ENCODE measurements around the gene PRKX. TPM values are rescaled to one million over a fixed set of nuclear protein-coding genes. Genes with fewer than 3 reads are reported as not detected.
A peak's percentile ranks its signal among the peaks of the same experiment; 100 is the strongest.
"Not testable (repeated sequence)": the region's sequence is repeated elsewhere in the genome, so short reads cannot be mapped to it uniquely, and the experiment has no call there.

Gene PRKX
- 72.7 TPM for total RNA-seq

GRCh38 chrX:3713225-3713936 is at the start of gene PRKX:
Gene PRKX, minus strand, starts transcription at chrX:3713649. Its CDS starts 396 bp downstream, at chrX:3713253.
- peak within 1 kb of the TSS; percentile 59 for H3K4me3 ChIP-seq (ENCODE audit: low read length)
- no peaks in the 10 kb centered on the region for H3K27me3 ChIP-seq (ENCODE audit: insufficient read depth, low read length)
- H3K9me3 ChIP-seq (ENCODE audit: low read depth, low read length): no peaks in the 10 kb centered on the region
- H3K4me1 ChIP-seq (ENCODE audit: insufficient read depth, low read length): peaks cover 20% of the 10 kb centered on the region

GRCh38 chrX:3763111-3763510 is 49.7 kb upstream of the PRKX start:
- Histone ChIP-seq H3K27me3 (ENCODE audit: insufficient read depth, low read length) (no peaks in the 10 kb centered on the region), H3K9me3 (ENCODE audit: low read depth, low read length) (no peaks in the 10 kb centered on the region), H3K4me3 (ENCODE audit: low read length) (no peak overlapping the region), H3K4me1 (ENCODE audit: insufficient read depth, low read length) (no peaks in the 10 kb centered on the region)

- H3K27me3 ChIP-seq (ENCODE audit: insufficient read depth, low read length): no peaks in the 10 kb centered on the region
- H3K4me1 ChIP-seq (ENCODE audit: insufficient read depth, low read length): no peaks in the 10 kb centered on the region
- no peak overlapping the region for H3K4me3 ChIP-seq (ENCODE audit: low read length)
- H3K9me3 ChIP-seq (ENCODE audit: low read depth, low read length): no peaks in the 10 kb centered on the region
Observed at GRCh38 chrX:3757510-3758025, 44.1 kb upstream of the PRKX start.

- no peak overlapping the region for H3K4me3 ChIP-seq (ENCODE audit: low read length)
- no peaks in the 10 kb centered on the region for H3K27me3 ChIP-seq (ENCODE audit: insufficient read depth, low read length)
- H3K9me3 ChIP-seq (ENCODE audit: low read depth, low read length): no peaks in the 10 kb centered on the region
- H3K4me1 ChIP-seq (ENCODE audit: insufficient read depth, low read length): peaks cover 1% of the 10 kb centered on the region
Observed at GRCh38 chrX:3748052-3748559, 34.7 kb upstream of the PRKX start.

- Histone ChIP-seq H3K4me1 (ENCODE audit: insufficient read depth, low read length) (peaks cover 5% of the 10 kb centered on the region), H3K9me3 (ENCODE audit: low read depth, low read length) (no peaks in the 10 kb centered on the region), H3K27me3 (ENCODE audit: insufficient read depth, low read length) (no peaks in the 10 kb centered on the region), H3K4me3 (ENCODE audit: low read length) (no peak overlapping the region)
Observed at GRCh38 chrX:3743801-3744439, 30.5 kb upstream of the PRKX start.

GRCh38 chrX:3740946-3741345 is 27.5 kb upstream of the PRKX start:
- not testable (repeated sequence) for H3K4me1 ChIP-seq (ENCODE audit: insufficient read depth, low read length); H3K9me3 ChIP-seq (ENCODE audit: low read depth, low read length); H3K27me3 ChIP-seq (ENCODE audit: insufficient read depth, low read length); H3K4me3 ChIP-seq (ENCODE audit: low read length)

- Histone ChIP-seq H3K27me3 (ENCODE audit: insufficient read depth, low read length) (no peaks in the 10 kb centered on the region), H3K4me3 (ENCODE audit: low read length) (no peak overlapping the region), H3K4me1 (ENCODE audit: insufficient read depth, low read length) (peaks cover 5% of the 10 kb centered on the region), H3K9me3 (ENCODE audit: low read depth, low read length) (no peaks in the 10 kb centered on the region)
Observed at GRCh38 chrX:3738509-3738908, 25.1 kb upstream of the PRKX start.

GRCh38 chrX:3736536-3736935 is 23.1 kb upstream of the PRKX start:
- not testable (repeated sequence) for H3K4me3 ChIP-seq (ENCODE audit: low read length); H3K9me3 ChIP-seq (ENCODE audit: low read depth, low read length); H3K27me3 ChIP-seq (ENCODE audit: insufficient read depth, low read length); H3K4me1 ChIP-seq (ENCODE audit: insufficient read depth, low read length)

GRCh38 chrX:3735891-3736290 is 22.4 kb upstream of the PRKX start:
- H3K4me1 ChIP-seq (ENCODE audit: insufficient read depth, low read length); H3K4me3 ChIP-seq (ENCODE audit: low read length); H3K27me3 ChIP-seq (ENCODE audit: insufficient read depth, low read length); H3K9me3 ChIP-seq (ENCODE audit: low read depth, low read length): not testable (repeated sequence)

GRCh38 chrX:3734456-3734855 is 21.0 kb upstream of the PRKX start:
- not testable (repeated sequence) for H3K27me3 ChIP-seq (ENCODE audit: insufficient read depth, low read length); H3K9me3 ChIP-seq (ENCODE audit: low read depth, low read length); H3K4me1 ChIP-seq (ENCODE audit: insufficient read depth, low read length); H3K4me3 ChIP-seq (ENCODE audit: low read length)

GRCh38 chrX:3733043-3733430 is 19.6 kb upstream of the PRKX start:
- Histone ChIP-seq H3K4me1 (ENCODE audit: insufficient read depth, low read length) (no peaks in the 10 kb centered on the region), H3K9me3 (ENCODE audit: low read depth, low read length) (no peaks in the 10 kb centered on the region), H3K27me3 (ENCODE audit: insufficient read depth, low read length) (no peaks in the 10 kb centered on the region), H3K4me3 (ENCODE audit: low read length) (no peak overlapping the region)

- not testable (repeated sequence) for H3K27me3 ChIP-seq (ENCODE audit: insufficient read depth, low read length); H3K4me1 ChIP-seq (ENCODE audit: insufficient read depth, low read length); H3K4me3 ChIP-seq (ENCODE audit: low read length); H3K9me3 ChIP-seq (ENCODE audit: low read depth, low read length)
Observed at GRCh38 chrX:3732326-3733042, 19.0 kb upstream of the PRKX start.

GRCh38 chrX:3728454-3728853 is 15.0 kb upstream of the PRKX start:
- H3K4me1 ChIP-seq (ENCODE audit: insufficient read depth, low read length): no peaks in the 10 kb centered on the region
- no peaks in the 10 kb centered on the region for H3K27me3 ChIP-seq (ENCODE audit: insufficient read depth, low read length)
- H3K9me3 ChIP-seq (ENCODE audit: low read depth, low read length): no peaks in the 10 kb centered on the region
- no peak overlapping the region for H3K4me3 ChIP-seq (ENCODE audit: low read length)

GRCh38 chrX:3723460-3723859 is 10.0 kb upstream of the PRKX start:
- not testable (repeated sequence) for H3K9me3 ChIP-seq (ENCODE audit: low read depth, low read length); H3K4me3 ChIP-seq (ENCODE audit: low read length); H3K27me3 ChIP-seq (ENCODE audit: insufficient read depth, low read length); H3K4me1 ChIP-seq (ENCODE audit: insufficient read depth, low read length)

- Histone ChIP-seq H3K27me3 (ENCODE audit: insufficient read depth, low read length) (no peaks in the 10 kb centered on the region), H3K4me3 (ENCODE audit: low read length) (no peak overlapping the region), H3K9me3 (ENCODE audit: low read depth, low read length) (no peaks in the 10 kb centered on the region), H3K4me1 (ENCODE audit: insufficient read depth, low read length) (peaks cover 4% of the 10 kb centered on the region)
Observed at GRCh38 chrX:3717742-3718420, 4.4 kb upstream of the PRKX start.
